GM23338 (cell line): ENCODE results near the gene LNP1. TPM values are rescaled to one million over a fixed set of nuclear protein-coding genes. Genes with fewer than 3 reads are reported as not detected.

Experiments
- ATAC-seq: fragments of 200-7000 bp; cut with Tn5 transposase; 3 replicates; pipeline ENCODE4 v1.9.1; 2020
- DNase-seq: peaks from one replicate; pipeline ENCODE4 v3.0.0-alpha.2; 2015; ENCODE audit warnings: low spot score
- H2AFZ ChIP-seq: fragments of 200-600 bp; sonication (generic); 2 replicates; pipeline ENCODE4 v1.8.0; 2016; ENCODE audit warnings: antibody characterized with exemption, mild to moderate bottlenecking, moderate library complexity
- H3F3A ChIP-seq: fragments of 200-600 bp; sonication (generic); replicated peaks from 2 replicates; pipeline ENCODE4 v1.8.0; 2017; ENCODE audit warnings: antibody characterized with exemption, mixed run types, low read depth
- H3K27ac ChIP-seq: fragments of 200-600 bp; sonication (generic); 2 replicates; pipeline ENCODE4 v1.6.1; 2016; ENCODE audit warnings: low read depth
- H3K27me3 ChIP-seq: fragments of 200-600 bp; sonication (generic); 2 replicates; pipeline ENCODE4 v1.8.0; 2016; ENCODE audit warnings: mild to moderate bottlenecking, mixed run types, moderate library complexity; ENCODE audit not compliant: insufficient read depth
- H3K36me3 ChIP-seq: fragments of 200-600 bp; sonication (generic); 2 replicates; pipeline ENCODE4 v1.8.0; 2016; ENCODE audit warnings: mild to moderate bottlenecking; ENCODE audit not compliant: insufficient read depth
- H3K4me1 ChIP-seq: fragments of 200-600 bp; sonication (generic); 2 replicates; pipeline ENCODE4 v1.8.0; 2016; ENCODE audit warnings: mild to moderate bottlenecking, moderate library complexity; ENCODE audit not compliant: insufficient read depth
- H3K4me2 ChIP-seq: fragments of 200-600 bp; sonication (generic); 2 replicates; pipeline ENCODE4 v1.7.1; 2017; ENCODE audit warnings: mixed run types
- H3K4me3 ChIP-seq: fragments of 200-600 bp; sonication (generic); 2 replicates; pipeline ENCODE4 v1.6.1; 2016; ENCODE audit warnings: mixed run types
- H3K79me2 ChIP-seq: fragments of 200-600 bp; sonication (generic); replicated peaks from 2 replicates; pipeline ENCODE4 v1.8.0; 2017; ENCODE audit warnings: mild to moderate bottlenecking; ENCODE audit not compliant: insufficient read depth
- H3K9me2 ChIP-seq: fragments of 200-600 bp; sonication (generic); 2 replicates; pipeline ENCODE4 v1.8.0; 2017; ENCODE audit not compliant: insufficient read depth
- H4K20me1 ChIP-seq: fragments of 200-600 bp; sonication (generic); replicated peaks from 2 replicates; pipeline ENCODE4 v1.8.0; 2017; ENCODE audit warnings: mild to moderate bottlenecking; ENCODE audit not compliant: insufficient read depth
- H3K27ac Mint-ChIP-seq: 2 replicates; pipeline ENCODE4 v1.8.0; 2020; ENCODE audit warnings: inconsistent platforms, mild to moderate bottlenecking, moderate library complexity, mixed read lengths
- H3K27me3 Mint-ChIP-seq: 3 replicates; pipeline ENCODE4 v1.8.0; 2022; ENCODE audit warnings: low read depth, mild to moderate bottlenecking, moderate library complexity, mixed read lengths, inconsistent platforms; ENCODE audit not compliant: insufficient read depth, poor library complexity
- H3K36me3 Mint-ChIP-seq: 3 replicates; pipeline ENCODE4 v1.8.0; 2021; ENCODE audit warnings: low read depth, mild to moderate bottlenecking, inconsistent platforms, moderate library complexity, mixed read lengths
- H3K4me1 Mint-ChIP-seq: 3 replicates; pipeline ENCODE4 v1.8.0; 2020; ENCODE audit warnings: mild to moderate bottlenecking, inconsistent platforms, mixed read lengths
- H3K4me3 Mint-ChIP-seq: 3 replicates; pipeline ENCODE4 v1.8.0; 2021; ENCODE audit warnings: moderate library complexity, mild to moderate bottlenecking, inconsistent platforms, mixed read lengths
- H3K9me3 Mint-ChIP-seq: 3 replicates; pipeline ENCODE4 v1.8.0; 2020; ENCODE audit warnings: moderate library complexity, mild to moderate bottlenecking, inconsistent platforms, mixed read lengths
- CREB1 ChIP-seq: fragments of 250-450 bp; sonication (Bioruptor Pico); IDR thresholded peaks from 2 replicates; pipeline ENCODE4 v1.5.0; 2020; ENCODE audit warnings: low read depth, mild to moderate bottlenecking, moderate library complexity
- NANOG ChIP-seq: IDR thresholded peaks from 2 replicates; pipeline ENCODE4 v1.6.1; 2016; ENCODE audit warnings: antibody characterized with exemption, borderline replicate concordance
- POLR2AphosphoS5 ChIP-seq: IDR thresholded peaks from 2 replicates; pipeline ENCODE4 v1.6.1; 2016; ENCODE audit warnings: antibody characterized with exemption, low read depth
- REST ChIP-seq: IDR thresholded peaks from one replicate; pipeline ENCODE4 v1.6.1; 2018; ENCODE audit warnings: antibody characterized with exemption; ENCODE audit not compliant: unreplicated experiment
- ZNF114 ChIP-seq: fragments of 250-450 bp; sonication (Bioruptor Pico); IDR thresholded peaks from 2 replicates; pipeline ENCODE4 v1.5.0; 2020; ENCODE audit warnings: mild to moderate bottlenecking, moderate library complexity
- ZNF462 ChIP-seq: fragments of 250-450 bp; sonication (Bioruptor Pico); IDR thresholded peaks from 2 replicates; pipeline ENCODE4 v1.5.0; 2020; ENCODE audit warnings: mild to moderate bottlenecking, moderate library complexity
- polyA plus RNA-seq: library from polyadenylated mRNA; unstranded; fragments of >200 nt; fragmentation: Nextera tagmentation; extraction: Ambion mirVana; gene quantifications from 2 replicates; pipeline ENCODE4 v1.2.1, GENCODE V29; 2016
- total RNA-seq: library from RNA; depleted of rRNA; stranded (reverse); fragments of >200 nt; shearing (Covaris generic); gene quantifications from 2 replicates; pipeline ENCODE4 v1.2.3, GENCODE V29; 2014

Gene LNP1
- total and polyA plus RNA-seq, 2 experiments from 2014 or later: 4.7 to 6.7 TPM

GRCh38 chr3:100489118-100489517, 87.8 kb downstream of the LNP1 start (continued):
- TF ChIP-seq REST: no peak
- no peak for TF ChIP-seq CREB1 (CRISPR knock-in tag)
- TF ChIP-seq NANOG: no peak
- TF ChIP-seq ZNF114 (CRISPR knock-in tag): no peak

- Histone ChIP-seq H3K4me1 (peaks cover 7% of the 10 kb centered on the region), H4K20me1 (no peaks in the 10 kb centered on the region), H3K4me2 (peak within 1 kb of the TSS; percentile 80), H3F3A (no peaks in the 10 kb centered on the region), H3K27ac (peak within 1 kb of the TSS; percentile 86), H3K27me3 (no peaks in the 10 kb centered on the region), H3K4me3 (peak within 1 kb of the TSS; percentile 74), H3K79me2 (0 out of 2 replicates have a peak, but pooled peaks cover 3% of the 10 kb centered on the region), H2AFZ (peak within 1 kb of the TSS; percentile 90), H3K9me2 (no peaks in the 10 kb centered on the region), H3K36me3 (no peaks in the 10 kb centered on the region)
- H3K9me3 Mint-ChIP-seq: no peaks in the 10 kb centered on the region; the same call in 2 of the 3 replicates
- DNase-seq: peak; percentile 95
- peaks cover 9% of the 10 kb centered on the region for H3K4me1 Mint-ChIP-seq
- peak; percentile 99 for ATAC-seq
- TF ChIP-seq CREB1 (CRISPR knock-in tag) (peak; percentile 64), ZNF462 (CRISPR knock-in tag) (no peak), POLR2AphosphoS5 (peak; percentile 77)
- no peaks in the 10 kb centered on the region for H3K36me3 Mint-ChIP-seq
- peak within 1 kb of the TSS; percentile 23 for H3K27ac Mint-ChIP-seq
- H3K27me3 Mint-ChIP-seq: peaks cover 2% of the 10 kb centered on the region
- H3K4me3 Mint-ChIP-seq: peak within 1 kb of the TSS; percentile 87
These were observed 91.0 kb downstream of the LNP1 start, which contains the start of gene TMEM45A for GRCh38 chr3:100492059-100493006. TSS of gene TMEM45A (plus strand) at chr3:100492619. CDS start at chr3:100555212, 62,593 bp downstream.
